Colonic mucosa (tissue), 4 donors: Measurements from ENCODE around the gene PTRH2. TPM values are rescaled to one million over a fixed set of nuclear protein-coding genes. Genes with fewer than 3 reads are reported as not detected.

Experiments used
- DNase-seq: peaks from one replicate; pipeline ENCODE4 v3.0.0-alpha.2; 2020
- H3K27ac ChIP-seq: fragments of 200-600 bp; one replicate; pipeline ENCODE4 v1.8.0; 2021
- H3K27me3 ChIP-seq: fragments of 200-600 bp; one replicate; pipeline ENCODE4 v1.8.0; 2021
- H3K36me3 ChIP-seq: fragments of 200-600 bp; one replicate; pipeline ENCODE4 v1.8.0; 2021
- H3K4me1 ChIP-seq: fragments of 200-600 bp; one replicate; pipeline ENCODE4 v1.8.0; 2021; ENCODE audit warnings: mild to moderate bottlenecking
- H3K4me3 ChIP-seq: fragments of 200-600 bp; one replicate; pipeline ENCODE4 v1.8.0; 2021
- H3K9ac ChIP-seq, 2 donors: one replicate each; pipeline ENCODE4 v1.7.0; 2013; ENCODE audit warnings: control low read depth in 2 of 2, low read depth in 2 of 2, low read length in 2 of 2
- H3K9me3 ChIP-seq: fragments of 200-600 bp; one replicate; pipeline ENCODE4 v1.8.0; 2021
- CTCF ChIP-seq: fragments of 200-600 bp; IDR thresholded peaks from one replicate; pipeline ENCODE4 v1.8.0; 2022; ENCODE audit warnings: antibody characterized with exemption, mild to moderate bottlenecking
- intact Hi-C: fragments of 100-400 bp; cut with DNase I; formaldehyde crosslinking; loops from one replicate; pipeline ENCODE4 v1.14.1; 2022
- total RNA-seq, 2 donors: library from RNA; stranded (reverse); fragmentation: NEBNext Ultra II Directional in 1 of 2; extraction: Animal tissue kit (Norgen Biotek cat#: 25700) in 1 of 2; gene quantifications; one replicate each; pipeline ENCODE4 v1.2.1, GENCODE V29; 2021
- donor health status: healthy.
- donor health status: DM: no; HTN: no; CAD: no.
- donor health status: DM: no; HTN: no; CAD: no.

PTRH2 gene
- total RNA-seq, 2 donors from 2014 or later = 20.1 to 21.1 TPM

- intact Hi-C loops = no loop called here
- Histone ChIP-seq H3K27me3 (no peaks in the 10 kb centered on the region), H3K36me3 (no peaks in the 10 kb centered on the region), H3K27ac (no peak overlapping the region), H3K4me3 (no peak overlapping the region), H3K9me3 (no peaks in the 10 kb centered on the region), H3K4me1 (peaks cover 12% of the 10 kb centered on the region), H3K9ac (no peak overlapping the region)
- no peak for DNase-seq
- no peak for TF ChIP-seq CTCF
Observed at GRCh38 chr17:59722623-59723022, 15.4 kb upstream of the PTRH2 start.

- no peak for DNase-seq
- Histone ChIP-seq H3K4me1 (peaks cover 12% of the 10 kb centered on the region), H3K27me3 (no peaks in the 10 kb centered on the region), H3K27ac (no peak overlapping the region), H3K9ac (no peak overlapping the region), H3K4me3 (no peak overlapping the region), H3K36me3 (no peaks in the 10 kb centered on the region), H3K9me3 (no peaks in the 10 kb centered on the region)
- intact Hi-C loops = no loop called here
- no peak for TF ChIP-seq CTCF
Observed at GRCh38 chr17:59719526-59719925, 12.3 kb upstream of the PTRH2 start.

- Histone ChIP-seq H3K36me3 (no peaks in the 10 kb centered on the region), H3K9me3 (no peaks in the 10 kb centered on the region), H3K9ac (no peak overlapping the region), H3K27me3 (no peaks in the 10 kb centered on the region), H3K4me3 (no peak overlapping the region), H3K4me1 (peaks cover 4% of the 10 kb centered on the region), H3K27ac (no peak overlapping the region)
- DNase-seq = no peak
- intact Hi-C loops = no loop called here
- TF ChIP-seq CTCF = no peak
Observed at GRCh38 chr17:59716427-59716826, 9.2 kb upstream of the PTRH2 start.

- Histone ChIP-seq H3K36me3 (no peaks in the 10 kb centered on the region), H3K27me3 (no peaks in the 10 kb centered on the region), H3K9me3 (no peaks in the 10 kb centered on the region), H3K27ac (no peak overlapping the region), H3K4me1 (no peaks in the 10 kb centered on the region), H3K9ac (no peak overlapping the region), H3K4me3 (no peak overlapping the region)
- TF ChIP-seq CTCF = no peak
- DNase-seq = no peak
- intact Hi-C loops = no loop called here
Observed at GRCh38 chr17:59714255-59714654, 7.0 kb upstream of the PTRH2 start.

- no peaks in the 10 kb centered on the region for H3K4me1 ChIP-seq
- H3K36me3 ChIP-seq = no peaks in the 10 kb centered on the region
- no peaks in the 10 kb centered on the region for H3K27me3 ChIP-seq
- H3K9ac ChIP-seq = no peak overlapping the region
- no peak overlapping the region for H3K27ac ChIP-seq
- no peak overlapping the region for H3K4me3 ChIP-seq
- DNase-seq = no peak
- no peaks in the 10 kb centered on the region for H3K9me3 ChIP-seq
- no peak for TF ChIP-seq CTCF
- intact Hi-C loops = no loop called here
Observed at GRCh38 chr17:59712862-59713261, 5.6 kb upstream of the PTRH2 start.

GRCh38 chr17:59711936-59712335 is 4.7 kb upstream of the PTRH2 start:
- no peaks in the 10 kb centered on the region for H3K9me3 ChIP-seq
- intact Hi-C loops = no loop called here
- H3K27ac ChIP-seq = no peak overlapping the region
- no peak for TF ChIP-seq CTCF
- H3K9ac ChIP-seq = no peak overlapping the region
- no peaks in the 10 kb centered on the region for H3K36me3 ChIP-seq
- DNase-seq = no peak
- no peaks in the 10 kb centered on the region for H3K4me1 ChIP-seq
- H3K27me3 ChIP-seq = no peaks in the 10 kb centered on the region
- no peak overlapping the region for H3K4me3 ChIP-seq
